ENCODE data around the gene PID1.
"Not testable (repeated sequence)": the region's sequence is repeated elsewhere in the genome, so short reads cannot be mapped to it uniquely, and the experiment has no call there.

Gene PID1

DNA sequence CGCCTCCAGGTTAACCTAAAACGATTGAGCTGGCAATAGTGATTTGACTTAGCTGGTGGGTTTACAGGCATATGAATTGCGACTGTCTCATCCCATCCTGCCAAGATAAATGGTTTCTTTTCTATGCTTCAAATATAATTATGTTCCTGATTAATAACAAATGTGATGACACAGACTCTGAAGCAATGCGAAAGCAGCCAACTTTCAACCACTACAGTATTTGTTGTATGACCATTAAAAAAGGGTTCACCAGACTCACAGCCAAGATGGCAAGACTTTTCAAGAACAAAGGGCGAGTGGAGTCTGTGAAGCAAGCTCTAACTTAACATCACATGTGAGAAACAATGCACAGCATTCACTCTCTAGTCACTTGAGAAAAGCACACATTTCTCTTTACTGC lies 186.6 kb downstream of the PID1 start:
- DNase-seq (ENCODE audit: insufficient read length, low spot score) (no peak), FAIRE-seq (no peak)
- TF ChIP-seq POLR2AphosphoS5 (IDR thresholded peaks at IDR 0.05; ENCODE audit: low read depth, low read length) = no peak
- no peak for TF ChIP-seq PAX5 (IDR thresholded peaks at IDR 0.05; ENCODE audit: insufficient read depth, low read length, severe bottlenecking)
- no peak for TF ChIP-seq POU2F2 (IDR thresholded peaks at IDR 0.05; ENCODE audit: low read depth, low read length)

DNA sequence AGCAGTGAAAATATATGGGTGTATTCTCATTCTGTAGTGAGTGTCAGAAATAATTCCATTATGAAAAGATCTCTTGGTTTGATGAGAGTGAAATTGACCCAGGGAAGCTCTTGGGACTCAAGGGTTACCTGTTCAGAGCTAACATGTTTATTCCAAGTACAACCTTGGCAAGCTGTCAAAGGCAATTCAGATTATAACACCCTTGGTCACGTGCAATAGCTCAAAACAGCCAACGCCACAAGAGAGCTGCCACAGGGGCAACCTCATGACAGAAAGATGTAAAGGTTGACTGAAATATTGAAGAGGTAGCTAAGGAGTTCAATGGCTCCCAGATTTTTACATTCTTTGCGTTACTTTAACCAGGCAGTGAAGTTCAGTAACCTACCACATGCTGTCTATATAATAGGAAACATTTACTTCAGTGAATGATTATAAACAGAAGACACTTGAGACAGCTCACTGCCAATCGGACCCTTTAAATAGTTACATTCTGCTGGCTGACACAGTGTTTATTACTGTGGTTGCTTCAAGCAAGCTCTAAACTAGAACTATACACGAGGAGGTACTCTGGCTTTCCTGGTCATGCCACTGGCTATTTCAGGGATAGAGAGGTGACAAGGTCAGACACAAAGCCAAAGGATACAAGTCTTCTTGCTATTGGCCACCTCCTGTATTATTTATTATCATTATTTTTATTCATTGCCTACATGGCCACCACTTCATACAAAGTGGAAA lies 187.3 kb downstream of the PID1 start:
- TF ChIP-seq POLR2A (IDR thresholded peaks at IDR 0.05; ENCODE audit: low read depth, low read length) (no peak), POLR2AphosphoS5 (IDR thresholded peaks at IDR 0.05; ENCODE audit: low read depth, low read length) (no peak), PAX5 (IDR thresholded peaks at IDR 0.05; ENCODE audit: insufficient read depth, low read length, severe bottlenecking) (no peak), SPI1 (IDR thresholded peaks at IDR 0.05; ENCODE audit: low read depth, low read length) (no peak), TAF1 (IDR thresholded peaks at IDR 0.05; ENCODE audit: low read depth, low read length) (no peak), POU2F2 (IDR thresholded peaks at IDR 0.05; ENCODE audit: low read depth, low read length) (no peak)
- no peak for FAIRE-seq
- DNase-seq (ENCODE audit: insufficient read length, low spot score) = no peak

- TF ChIP-seq TAF1 (IDR thresholded peaks at IDR 0.05; ENCODE audit: low read depth, low read length) (no peak), POU2F2 (IDR thresholded peaks at IDR 0.05; ENCODE audit: low read depth, low read length) (no peak), SPI1 (IDR thresholded peaks at IDR 0.05; ENCODE audit: low read depth, low read length) (no peak), POLR2AphosphoS5 (IDR thresholded peaks at IDR 0.05; ENCODE audit: low read depth, low read length) (no peak), PAX5 (IDR thresholded peaks at IDR 0.05; ENCODE audit: insufficient read depth, low read length, severe bottlenecking) (no peak), POLR2A (IDR thresholded peaks at IDR 0.05; ENCODE audit: low read depth, low read length) (no peak)
- DNase-seq (ENCODE audit: insufficient read length, low spot score) (no peak), FAIRE-seq (no peak)
Observed at GRCh38 chr2:229081411-229081810, 189.7 kb downstream of the PID1 start.

GRCh38 chr2:229080172-229080571 lies 190.9 kb downstream of the PID1 start:
- FAIRE-seq = no peak
- TF ChIP-seq POU2F2 (IDR thresholded peaks at IDR 0.05; ENCODE audit: low read depth, low read length) (no peak), SPI1 (IDR thresholded peaks at IDR 0.05; ENCODE audit: low read depth, low read length) (no peak), POLR2A (IDR thresholded peaks at IDR 0.05; ENCODE audit: low read depth, low read length) (no peak), PAX5 (IDR thresholded peaks at IDR 0.05; ENCODE audit: insufficient read depth, low read length, severe bottlenecking) (no peak), TAF1 (IDR thresholded peaks at IDR 0.05; ENCODE audit: low read depth, low read length) (no peak), POLR2AphosphoS5 (IDR thresholded peaks at IDR 0.05; ENCODE audit: low read depth, low read length) (no peak)

DNA sequence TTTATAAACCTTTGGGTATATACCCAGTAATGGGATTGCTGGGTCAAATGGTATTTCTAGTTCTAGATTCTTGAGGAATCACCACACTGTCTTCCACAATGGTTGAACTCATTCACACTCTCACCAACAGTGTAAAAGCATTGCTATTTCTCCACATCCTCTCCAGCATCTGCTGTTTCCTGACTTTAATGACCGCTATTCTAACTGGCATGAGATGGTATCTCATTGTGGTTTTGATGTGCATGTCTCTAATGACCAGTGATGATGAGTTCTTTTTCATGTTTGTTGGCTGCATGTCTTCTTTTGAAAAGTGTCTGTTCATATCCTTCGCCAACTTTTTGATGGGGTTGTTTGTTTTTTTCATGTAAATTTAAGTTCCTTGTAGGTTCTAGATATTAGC lies 194.2 kb downstream of the PID1 start:
- not testable (repeated sequence) for DNase-seq (ENCODE audit: insufficient read length, low spot score); FAIRE-seq

More at GRCh38 chr2:229080172-229080571, 190.9 kb downstream of the PID1 start:
- DNase-seq (ENCODE audit: insufficient read length, low spot score) = no peak

- TF ChIP-seq POU2F2 (IDR thresholded peaks at IDR 0.05; ENCODE audit: low read depth, low read length) (no peak), SPI1 (IDR thresholded peaks at IDR 0.05; ENCODE audit: low read depth, low read length) (no peak), TAF1 (IDR thresholded peaks at IDR 0.05; ENCODE audit: low read depth, low read length) (no peak), PAX5 (IDR thresholded peaks at IDR 0.05; ENCODE audit: insufficient read depth, low read length, severe bottlenecking) (no peak), POLR2A (IDR thresholded peaks at IDR 0.05; ENCODE audit: low read depth, low read length) (no peak), POLR2AphosphoS5 (IDR thresholded peaks at IDR 0.05; ENCODE audit: low read depth, low read length) (no peak)
- no peak for FAIRE-seq
- no peak for DNase-seq (ENCODE audit: insufficient read length, low spot score)
Observed at GRCh38 chr2:229073935-229074334, 197.2 kb downstream of the PID1 start.

GRCh38 chr2:229071292-229071976 lies 199.7 kb downstream of the PID1 start:
- no peak for FAIRE-seq
- TF ChIP-seq POLR2AphosphoS5 (IDR thresholded peaks at IDR 0.05; ENCODE audit: low read depth, low read length) = no peak
- TF ChIP-seq TAF1 (IDR thresholded peaks at IDR 0.05; ENCODE audit: low read depth, low read length) = no peak
- no peak for TF ChIP-seq POLR2A (IDR thresholded peaks at IDR 0.05; ENCODE audit: low read depth, low read length)
- TF ChIP-seq POU2F2 (IDR thresholded peaks at IDR 0.05; ENCODE audit: low read depth, low read length) = no peak
- TF ChIP-seq SPI1 (IDR thresholded peaks at IDR 0.05; ENCODE audit: low read depth, low read length) = no peak
- no peak for TF ChIP-seq PAX5 (IDR thresholded peaks at IDR 0.05; ENCODE audit: insufficient read depth, low read length, severe bottlenecking)
- no peak for DNase-seq (ENCODE audit: insufficient read length, low spot score)

DNA sequence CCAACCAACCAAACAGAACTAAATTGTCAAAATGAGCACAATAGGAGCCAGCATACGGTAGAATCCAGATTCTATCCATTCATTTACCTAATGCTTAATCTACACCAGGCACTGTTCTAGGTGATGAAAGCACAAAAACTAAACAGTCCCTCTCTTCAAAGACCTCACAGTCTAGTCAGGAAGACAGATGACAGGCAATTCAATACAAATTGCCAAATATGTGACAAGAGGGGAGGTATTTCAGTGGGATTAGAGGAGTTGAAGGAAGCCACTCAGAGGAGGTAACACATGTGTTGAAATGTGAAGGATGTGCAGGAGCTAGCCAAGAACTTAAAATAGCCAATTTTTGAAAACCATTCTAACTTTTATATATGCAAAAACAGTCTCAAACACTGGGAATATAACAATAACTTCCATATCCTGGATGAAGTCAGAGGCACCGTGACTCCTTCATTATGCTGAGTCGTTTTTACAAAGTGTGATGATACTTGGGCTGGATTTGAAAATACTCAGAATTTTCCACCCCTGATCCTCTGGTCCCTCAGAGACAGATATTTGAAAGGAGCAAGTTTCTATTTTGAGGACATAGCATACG lies 204.9 kb downstream of the PID1 start:
- FAIRE-seq = no peak
- no peak for DNase-seq (ENCODE audit: insufficient read length, low spot score)
- TF ChIP-seq POLR2AphosphoS5 (IDR thresholded peaks at IDR 0.05; ENCODE audit: low read depth, low read length) (no peak), SPI1 (IDR thresholded peaks at IDR 0.05; ENCODE audit: low read depth, low read length) (no peak), POLR2A (IDR thresholded peaks at IDR 0.05; ENCODE audit: low read depth, low read length) (no peak), TAF1 (IDR thresholded peaks at IDR 0.05; ENCODE audit: low read depth, low read length) (no peak), POU2F2 (IDR thresholded peaks at IDR 0.05; ENCODE audit: low read depth, low read length) (no peak), PAX5 (IDR thresholded peaks at IDR 0.05; ENCODE audit: insufficient read depth, low read length, severe bottlenecking) (no peak)

DNA sequence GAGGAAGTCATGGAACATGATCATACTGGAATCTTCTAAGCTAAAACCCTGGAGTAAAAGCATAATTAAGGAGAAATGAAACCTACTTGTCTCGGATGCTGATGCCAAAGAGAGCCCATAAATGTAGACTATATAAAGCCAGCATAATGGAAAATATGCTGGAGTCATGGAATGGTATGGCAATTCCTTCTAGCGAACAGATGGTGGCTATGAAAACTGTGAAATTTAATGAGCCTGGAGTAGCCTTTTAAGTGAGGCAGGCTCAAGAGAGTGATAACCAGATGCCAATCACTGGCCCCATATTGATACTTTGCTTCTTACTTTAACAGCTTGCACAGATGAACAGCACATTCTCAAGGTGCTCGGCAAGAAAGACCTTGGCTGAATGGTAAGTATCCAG lies 206.3 kb downstream of the PID1 start:
- FAIRE-seq (no peak), DNase-seq (ENCODE audit: insufficient read length, low spot score) (no peak)
- TF ChIP-seq POU2F2 (IDR thresholded peaks at IDR 0.05; ENCODE audit: low read depth, low read length) (no peak), POLR2A (IDR thresholded peaks at IDR 0.05; ENCODE audit: low read depth, low read length) (no peak), PAX5 (IDR thresholded peaks at IDR 0.05; ENCODE audit: insufficient read depth, low read length, severe bottlenecking) (no peak), TAF1 (IDR thresholded peaks at IDR 0.05; ENCODE audit: low read depth, low read length) (no peak)

Measured in GM12891 (cell line).